K562 (cell line): ENCODE results near the gene SBF1. TPM values are rescaled to one million over a fixed set of nuclear protein-coding genes. Genes with fewer than 3 reads are reported as not detected.
A peak's percentile ranks its signal among the peaks of the same experiment; 100 is the strongest.

Source experiments
- ARNT ChIP-seq, 2 experiments: fragments of 450-650 bp; IDR thresholded peaks; 2 replicates each; pipeline ENCODE4 v1.6.1; 2016; ENCODE audit warnings: mild to moderate bottlenecking in 1 of 2
- BCL6 ChIP-seq: fragments of 250-450 bp; sonication (Bioruptor Pico); IDR thresholded peaks from 2 replicates; pipeline ENCODE4 v1.4.0; 2020
- CBX8 ChIP-seq: fragments of 200-600 bp; sonication (generic); IDR thresholded peaks from 2 replicates; pipeline ENCODE4 v1.6.1; 2012; ENCODE audit warnings: borderline replicate concordance, mixed run types, low read depth, mild to moderate bottlenecking, moderate library complexity, mixed read lengths, low read length, control low read depth, inconsistent platforms; ENCODE audit not compliant: poor library complexity, severe bottlenecking; ENCODE audit errors: extremely low read depth
- CC2D1A ChIP-seq: fragments of 450-650 bp; IDR thresholded peaks from 2 replicates; pipeline ENCODE4 v1.6.1; 2017; ENCODE audit warnings: mild to moderate bottlenecking
- CCAR2 ChIP-seq: fragments of 200-400 bp; formaldehyde crosslinking; IDR thresholded peaks from 2 replicates; pipeline ENCODE4 v1.6.1; 2017; ENCODE audit warnings: mild to moderate bottlenecking, low read depth, low read length
- CEBPG ChIP-seq, 3 experiments: fragments of 200-800 bp in 1 of 3; sonication (Bioruptor generic) in 1 of 3; sonication (generic) in 1 of 3; formaldehyde crosslinking in 1 of 3; IDR thresholded peaks in 2 of 3; conservative IDR thresholded peaks in 1 of 3; 2 replicates each; pipeline versions ENCODE4 v1.6.1 to v1.8.0; 2016 to 2022; ENCODE audit warnings: missing compliant biosample characterization in 2 of 3, missing genetic modification characterization in 2 of 3, mild to moderate bottlenecking in 1 of 3, missing genetic modification reagents in 1 of 3
- CREM ChIP-seq: IDR thresholded peaks from 2 replicates; pipeline ENCODE4 v1.6.1; 2014; ENCODE audit warnings: antibody characterized with exemption, low read depth
- CTBP1 ChIP-seq: fragments of 450-650 bp; IDR thresholded peaks from 2 replicates; pipeline ENCODE4 v1.6.1; 2016; ENCODE audit warnings: borderline replicate concordance
- E2F8 ChIP-seq: fragments of 450-650 bp; IDR thresholded peaks from 2 replicates; pipeline ENCODE4 v1.7.1; 2018; ENCODE audit warnings: mild to moderate bottlenecking, low read depth; ENCODE audit not compliant: partially characterized antibody
- EHMT2 ChIP-seq: fragments of 450-650 bp; IDR thresholded peaks from 2 replicates; pipeline ENCODE4 v1.6.1; 2018; ENCODE audit warnings: antibody characterized with exemption
- EZH2 ChIP-seq: IDR thresholded peaks from 2 replicates; pipeline ENCODE4 v1.6.1; 2012; ENCODE audit warnings: low read depth, mild to moderate bottlenecking, inconsistent platforms, low read length, borderline replicate concordance
- KLF10 ChIP-seq: fragments of 250-450 bp; sonication (Bioruptor Pico); IDR thresholded peaks from 2 replicates; pipeline ENCODE4 v1.6.1; 2021; ENCODE audit warnings: matching md5 sums
- LCOR ChIP-seq: sonication (generic); formaldehyde crosslinking; IDR thresholded peaks from 2 replicates; pipeline ENCODE4 v1.8.0; 2022; ENCODE audit warnings: mild to moderate bottlenecking, missing genetic modification reagents
- NR4A1 ChIP-seq, 2 experiments: fragments of 250-450 bp in 1 of 2; fragments of 450-650 bp in 1 of 2; sonication (Bioruptor Pico) in 1 of 2; IDR thresholded peaks; 2 replicates each; pipeline versions ENCODE4 v1.4.0 to v1.6.1; 2016 to 2020; ENCODE audit warnings: mild to moderate bottlenecking in 2 of 2, missing compliant biosample characterization in 1 of 2, missing genetic modification characterization in 1 of 2, moderate library complexity in 1 of 2
- PATZ1 ChIP-seq: fragments of 250-450 bp; sonication (Bioruptor Pico); IDR thresholded peaks from 2 replicates; pipeline ENCODE4 v1.5.0; 2020; ENCODE audit warnings: mild to moderate bottlenecking, borderline replicate concordance
- PURB ChIP-seq: sonication (generic); formaldehyde crosslinking; IDR thresholded peaks from 2 replicates; pipeline ENCODE4 v1.9.0; 2021; ENCODE audit warnings: low read depth, mild to moderate bottlenecking, missing genetic modification reagents
- SIX5 ChIP-seq, 2 experiments: IDR thresholded peaks; 2 replicates each; pipeline ENCODE4 v1.6.1; 2011; ENCODE audit warnings: low read length in 2 of 2, borderline replicate concordance in 1 of 2, low read depth in 1 of 2, mild to moderate bottlenecking in 1 of 2, moderate library complexity in 1 of 2; ENCODE audit not compliant: insufficient read depth in 1 of 2
- TBP ChIP-seq: optimal IDR thresholded peaks from 2 replicates; pipeline ENCODE3; 2011; ENCODE audit warnings: low read depth, low read length, improper control_type of control experiment
- ZNF24 ChIP-seq: fragments of 450-650 bp; IDR thresholded peaks from 2 replicates; pipeline ENCODE4 v1.6.1; 2016
- ZNF512 ChIP-seq: IDR thresholded peaks from 2 replicates; pipeline ENCODE4 v1.6.1; 2016; ENCODE audit warnings: missing genetic modification characterization, missing compliant biosample characterization
- ZNF778 ChIP-seq: fragments of 450-650 bp; formaldehyde crosslinking; IDR thresholded peaks from 2 replicates; pipeline ENCODE4 v1.4.0; 2020; ENCODE audit warnings: mild to moderate bottlenecking, moderate library complexity
- polyA plus RNA-seq, 8 experiments: library from polyadenylated mRNA; depleted of rRNA in 4 of 8; stranded (reverse) in 5 of 8; unstranded in 3 of 8; fragments of >200 nt; fragmentation: Nextera tagmentation in 2 of 8; fragmentation: Illumina TruSeq in 1 of 8; extraction: Ambion mirVana in 2 of 8; extraction: Trizol in 1 of 8; gene quantifications; 2 replicates each; pipeline versions ENCODE4 v1.2.1 to v1.2.3, GENCODE V29; 2011 to 2014; ENCODE audit warnings: inconsistent platforms in 1 of 8, missing spikeins in 1 of 8
- total RNA-seq, 7 experiments: library from RNA; depleted of rRNA in 6 of 7; stranded (reverse); fragments of >200 nt in 6 of 7; fragmentation: Illumina TruSeq in 2 of 7; extraction: Trizol in 2 of 7; gene quantifications; 2 replicates each; pipeline versions ENCODE4 v1.2.1 to v1.2.3, GENCODE V29; 2011 to 2021; ENCODE audit warnings: low replicate concordance in 1 of 7

The SBF1 gene
- total and polyA plus RNA-seq, 9 of the 15 experiments (the other 6 are each of a cell fraction or from before 2014, with no cell fraction given) = 0.44 to 50.4 (median 11.4) TPM

- TF ChIP-seq CBX8 (no peak), KLF10 (CRISPR knock-in tag) (no peak), CC2D1A (no peak), EHMT2 (no peak), ZNF24 (no peak), NR4A1 (CRISPR knock-in tag; IDR thresholded peaks at IDR 0.05) (no peak), NR4A1 (tag; IDR thresholded peaks at IDR 0.05) (no peak), E2F8 (peak; percentile 89), ZNF778 (no peak), LCOR (CRISPR knock-in tag) (no peak), BCL6 (CRISPR knock-in tag) (no peak), PURB (no peak), EZH2 (no peak), CREM (peak; percentile 98), CTBP1 (peak; percentile 36; the same call in 1 of the 2 replicates), CEBPG (CRISPR knock-in tag; IDR thresholded peaks at IDR 0.05) (peak; percentile 24), CEBPG (tag; conservative IDR thresholded peaks at IDR 0.05 in 1 of 2, IDR thresholded peaks at IDR 0.05 in 1 of 2) (peak in 1 of 2 experiments; percentile 43; a peak in 1 of 4 replicates), SIX5 (IDR thresholded peaks at IDR 0.05; ENCODE audit: borderline replicate concordance in 1 of 2, insufficient read depth in 1 of 2, low read depth in 1 of 2, low read length in 2 of 2) (no peak), PATZ1 (no peak), TBP (peak; percentile 95), ZNF512 (tag) (no peak), ARNT (IDR thresholded peaks at IDR 0.05) (no peak), CCAR2 (no peak)
Observed at GRCh38 chr22:50507991-50508884, 33.4 kb upstream of the SBF1 start, which contains the start of gene NCAPH2 (continued).
